Suppressor macrophage treated with lipopolysaccharide for 4 hours (primary cell): ENCODE measurements around the gene SELPLG.
A peak's percentile ranks its signal among the peaks of the same experiment; 100 is the strongest.
"Not testable (repeated sequence)": the region's sequence is repeated elsewhere in the genome, so short reads cannot be mapped to it uniquely, and the experiment has no call there.

Experiments used
- DNase-seq: peaks from one replicate; pipeline ENCODE4 v3.0.0-alpha.2; 2020

SELPLG gene

DNA sequence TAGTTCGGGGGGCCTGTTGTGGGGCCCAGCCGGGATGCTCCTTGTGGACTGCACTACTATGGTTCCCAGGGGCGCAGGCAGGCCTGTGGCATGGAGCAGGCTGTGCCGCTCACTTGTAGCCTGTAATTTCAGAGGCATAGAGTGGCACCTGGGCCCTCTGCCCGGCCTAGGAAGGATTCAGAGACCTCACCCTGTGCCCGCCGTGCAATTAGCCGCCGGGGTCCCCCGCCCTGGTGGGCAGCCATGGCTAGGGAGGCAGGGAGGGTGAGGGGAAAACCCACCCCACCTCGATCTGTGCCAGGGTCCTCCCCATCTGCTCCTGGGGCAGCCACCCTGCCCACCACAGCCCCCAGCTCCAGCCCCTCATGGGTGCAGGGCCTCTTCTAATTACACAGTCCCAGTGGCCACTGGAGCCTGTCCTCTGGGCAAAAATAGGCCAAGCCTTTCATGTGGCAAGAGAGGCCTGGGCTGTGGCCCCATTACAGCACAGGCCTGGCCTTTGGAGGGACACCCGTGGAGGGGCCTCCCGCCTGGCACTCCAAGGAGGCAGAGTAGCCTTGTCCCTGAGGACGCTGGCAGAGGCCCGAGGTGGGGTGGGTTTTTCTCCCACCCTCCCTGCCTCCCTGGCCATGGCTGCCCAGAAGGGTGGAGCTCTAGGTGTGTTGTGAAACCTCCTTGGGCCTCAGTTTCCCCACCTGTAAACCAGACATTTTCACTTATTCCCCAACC lies 30.6 kb downstream of the SELPLG start:
- DNase-seq, result no peak

DNA sequence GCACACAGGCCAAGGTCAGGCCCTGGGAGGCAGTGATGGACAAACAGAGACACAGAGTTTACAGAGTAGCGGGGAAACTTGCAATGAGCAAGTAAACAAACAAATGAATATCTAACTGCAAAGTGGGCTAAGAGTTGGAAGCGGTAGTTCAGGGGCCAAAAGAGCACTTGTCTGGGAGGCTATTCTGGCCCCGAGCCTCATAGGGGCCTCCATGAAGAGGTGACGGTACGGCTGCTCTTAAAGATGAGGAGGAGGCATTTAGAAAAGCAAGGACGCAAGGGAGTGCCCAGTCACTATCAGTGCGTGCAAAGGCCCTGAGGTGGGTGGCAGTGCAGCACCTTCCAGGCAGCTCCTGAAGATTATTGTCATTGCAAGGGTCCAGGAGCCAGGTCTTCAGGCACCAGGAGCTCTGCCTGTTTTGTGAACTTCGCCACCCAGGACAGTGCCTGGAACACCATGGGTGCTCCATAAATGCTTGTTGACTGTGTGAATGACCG lies 31.4 kb downstream of the SELPLG start:
- no peak for DNase-seq

DNA sequence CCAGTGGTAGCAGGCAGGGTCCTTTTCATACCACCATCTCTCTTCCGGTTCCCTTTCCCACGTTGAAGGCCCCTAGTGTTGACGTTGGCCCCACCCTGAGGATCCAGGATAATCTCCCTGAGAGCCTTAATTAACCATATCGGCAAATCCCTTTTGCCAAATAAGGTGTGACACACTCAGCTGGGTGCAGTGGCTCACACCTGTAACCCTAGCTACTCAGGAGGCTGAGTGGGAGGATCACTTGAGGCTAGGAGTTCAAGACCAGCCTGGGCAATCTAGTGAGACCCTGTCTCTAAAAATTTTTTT lies 33.0 kb downstream of the SELPLG start:
- DNase-seq, result no peak

DNA sequence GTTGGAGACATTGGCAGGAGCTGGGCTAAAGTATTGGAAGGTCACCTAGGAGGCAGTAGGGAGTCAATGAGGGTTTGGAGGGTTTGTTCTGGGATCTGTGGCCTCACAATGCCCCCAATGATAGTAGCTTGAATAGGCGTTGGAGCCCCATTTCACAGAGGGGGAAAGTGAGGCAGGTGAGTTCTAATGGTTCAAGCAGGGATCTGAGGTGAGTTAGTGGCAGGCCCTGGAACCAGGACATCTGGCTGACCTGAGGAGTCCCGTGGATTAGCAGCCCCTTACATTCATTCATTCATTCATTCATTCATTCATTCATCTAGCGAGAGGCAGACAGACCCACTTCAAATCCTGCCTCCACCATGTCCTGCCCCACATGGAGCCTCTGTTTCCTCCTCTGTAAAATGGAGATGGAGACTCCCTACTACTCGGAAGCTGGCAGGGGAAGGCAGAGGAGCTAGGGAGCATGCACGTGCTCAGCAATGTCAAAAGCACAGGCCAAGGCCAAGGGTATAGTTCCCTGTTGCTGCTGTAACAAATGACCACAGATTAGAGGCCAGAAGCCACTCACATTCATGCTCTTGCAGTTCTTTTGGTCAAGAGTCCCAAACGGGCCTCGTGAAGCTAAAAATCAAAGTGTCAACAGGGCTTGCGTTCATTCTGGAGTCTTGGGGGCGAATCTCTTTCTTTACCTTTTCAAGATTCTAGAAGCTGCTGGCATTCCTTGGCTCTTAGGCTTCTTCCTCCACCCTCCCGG lies 33.6 kb downstream of the SELPLG start:
- no peak for DNase-seq

DNA sequence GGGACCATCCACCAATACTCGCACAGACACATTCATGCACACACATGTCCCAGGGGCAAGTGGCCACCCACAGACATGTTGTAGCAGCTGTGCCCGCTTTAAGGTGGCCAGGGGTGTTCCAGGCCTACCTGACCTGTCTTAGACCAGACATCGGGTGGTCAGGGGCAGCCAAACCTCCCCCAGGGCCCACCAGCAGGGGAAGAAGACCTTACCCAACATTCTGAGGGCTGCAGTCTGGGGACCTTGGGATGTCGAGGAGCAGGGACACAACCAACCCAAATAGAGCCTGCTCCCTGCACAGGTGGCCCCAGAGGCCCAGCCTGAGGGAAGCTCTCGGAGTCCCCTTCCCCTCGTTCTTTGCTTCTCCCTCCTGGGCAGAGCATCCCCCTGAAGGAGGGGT lies 34.2 kb downstream of the SELPLG start:
- no peak for DNase-seq

DNA sequence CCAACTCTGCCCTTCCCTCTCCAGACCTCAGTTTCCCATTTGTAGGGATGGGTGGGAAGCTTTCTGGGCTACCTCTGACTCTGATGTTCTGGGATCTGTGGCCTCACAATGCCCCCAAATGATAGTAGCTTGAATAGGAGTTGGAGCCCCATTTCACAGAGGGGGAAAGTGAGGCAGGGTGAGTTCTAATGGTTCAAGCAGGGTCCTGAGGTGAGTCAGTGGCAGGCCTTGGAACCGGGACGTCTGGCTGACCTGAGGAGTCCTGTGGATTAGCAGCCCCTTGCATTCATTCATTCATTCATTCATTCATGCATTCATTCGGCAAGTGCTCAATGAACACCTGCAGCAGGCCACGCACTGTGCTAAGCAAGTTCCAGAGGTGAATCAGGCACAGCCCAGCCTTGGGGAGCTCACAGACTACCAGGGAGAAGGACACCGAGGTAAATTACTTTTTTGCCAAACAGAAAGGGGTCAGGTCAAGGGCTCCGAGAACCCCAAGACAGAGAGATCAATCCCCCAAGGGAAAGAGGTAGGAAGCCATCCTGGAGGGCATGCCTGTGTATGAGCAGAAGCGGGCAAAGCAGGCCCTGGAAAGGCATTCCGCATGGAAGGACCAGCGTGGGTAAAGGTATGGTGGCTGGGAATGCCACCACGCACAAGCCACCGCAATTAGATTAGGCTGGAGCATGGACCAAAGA lies 35.0 kb downstream of the SELPLG start:
- DNase-seq, result no peak

- peak; percentile 19 for DNase-seq
Observed at GRCh38 chr12:108597559-108598471, 35.9 kb downstream of the SELPLG start, which contains the start of gene TMEM119. TSS of gene TMEM119 (minus strand) at chr12:108598084. CDS start at chr12:108592383, 5,701 bp downstream.

- no peak for DNase-seq
Observed at GRCh38 chr12:108596854-108597558, 36.7 kb downstream of the SELPLG start.

DNA sequence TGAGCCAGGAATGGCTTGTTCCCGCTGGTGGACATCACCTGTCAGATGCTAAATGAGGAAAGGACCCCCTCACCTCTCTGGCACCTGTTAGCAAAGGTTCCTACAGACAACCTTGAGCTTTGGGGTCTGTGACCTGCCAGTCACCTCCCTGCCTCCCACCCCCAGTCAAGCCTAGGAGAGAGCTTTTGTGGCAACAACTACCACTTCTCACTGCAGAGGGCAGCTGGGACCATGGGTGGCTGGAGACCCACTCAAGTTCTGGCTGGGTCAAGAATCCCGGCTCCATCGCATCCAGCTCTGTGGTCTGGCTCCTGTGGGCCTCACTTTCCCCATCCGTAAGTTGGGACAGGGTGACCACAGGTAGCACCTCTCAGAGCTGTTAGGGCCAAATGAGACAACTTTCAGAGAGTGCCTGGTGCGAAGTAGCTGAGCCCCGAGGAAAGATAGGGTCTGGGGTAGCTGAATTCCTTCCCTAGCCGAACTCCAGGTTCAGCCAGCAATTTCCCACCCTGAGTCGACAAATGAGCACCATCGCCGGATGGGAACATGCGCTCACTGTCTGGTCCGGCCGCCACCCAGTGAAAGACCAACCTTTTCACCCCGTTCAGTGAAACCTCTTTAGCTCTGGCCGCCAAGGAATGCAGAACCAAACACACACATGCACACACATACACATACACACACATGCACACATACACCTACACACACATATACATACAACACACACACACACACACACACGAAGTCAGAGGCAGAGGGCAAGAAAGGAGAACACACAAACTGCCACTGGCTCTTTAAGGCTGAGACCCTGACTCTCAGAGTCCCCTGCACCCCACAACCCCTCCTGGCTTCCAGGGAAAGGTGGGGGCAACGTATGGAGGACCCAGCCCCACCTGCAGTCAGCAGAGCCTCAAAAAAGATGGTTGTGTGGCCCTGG lies 37.7 kb downstream of the SELPLG start:
- no peak for DNase-seq

DNA sequence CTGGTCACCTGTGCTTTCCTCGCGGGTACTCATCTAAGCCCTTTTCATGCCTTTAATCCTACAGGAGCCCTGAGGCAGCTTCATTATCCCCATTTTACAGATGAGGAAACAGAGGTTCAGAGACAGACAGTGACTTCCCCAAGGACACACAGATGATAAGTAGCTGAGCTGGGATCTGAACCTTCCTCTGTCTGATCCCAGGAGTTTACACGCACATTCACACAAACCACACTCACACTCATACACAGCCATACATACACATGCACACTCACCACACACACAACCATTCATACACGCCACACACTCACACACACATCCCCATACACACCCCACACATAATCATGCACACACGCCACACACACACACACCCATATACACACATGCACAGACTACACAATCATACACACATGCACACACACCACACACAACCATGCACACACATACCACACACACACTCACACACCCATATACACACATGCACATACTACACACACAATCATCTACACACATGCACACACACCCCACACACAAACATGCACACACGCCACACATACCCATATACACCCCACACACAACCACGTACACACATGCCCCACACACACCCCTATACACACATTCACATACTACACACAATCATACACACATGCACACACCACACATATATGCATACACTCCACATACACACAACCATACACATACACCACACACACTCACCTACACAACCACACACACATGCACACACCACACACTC lies 38.6 kb downstream of the SELPLG start:
- no peak for DNase-seq

GRCh38 chr12:108594323-108594903 lies 39.3 kb downstream of the SELPLG start:
- DNase-seq, result no peak

- no peak for DNase-seq
Observed at GRCh38 chr12:108592033-108592909, 41.4 kb downstream of the SELPLG start.

GRCh38 chr12:108591267-108591980 lies 42.3 kb downstream of the SELPLG start:
- DNase-seq, result no peak

GRCh38 chr12:108590463-108590862 lies 43.2 kb downstream of the SELPLG start:
- not testable (repeated sequence) for DNase-seq

DNA sequence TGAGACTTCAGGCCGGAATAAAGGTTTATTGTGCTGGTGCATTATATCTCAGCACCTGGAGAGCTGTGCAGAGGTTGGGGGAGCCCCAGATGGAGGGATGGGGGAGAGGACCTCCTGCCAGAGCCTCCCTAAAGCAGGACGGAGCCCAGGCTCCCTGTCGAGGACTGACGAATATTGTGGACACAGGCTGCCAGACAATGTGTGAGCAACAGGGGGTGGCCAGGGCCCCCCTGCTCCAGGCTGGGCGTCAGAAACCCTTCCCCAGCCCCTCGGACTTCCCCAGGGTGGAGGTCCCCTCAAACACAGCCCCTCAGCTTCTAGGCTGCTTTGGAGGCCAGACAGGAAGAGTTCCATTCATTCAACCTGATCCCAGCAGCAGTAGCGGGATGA lies 43.9 kb downstream of the SELPLG start:
- no peak for DNase-seq

- no peak for DNase-seq
Observed at GRCh38 chr12:108589028-108589839, 44.5 kb downstream of the SELPLG start.

- no peak for DNase-seq
Observed at GRCh38 chr12:108587826-108588225, 45.9 kb downstream of the SELPLG start.
